Iris pigment epithelial cell (primary cell): ENCODE data around the gene MPPED1.

Experiments
- DNase-seq: peaks from one replicate; pipeline ENCODE4 v3.0.0-alpha.2; 2011; ENCODE audit warnings: low read depth

The MPPED1 gene

DNA sequence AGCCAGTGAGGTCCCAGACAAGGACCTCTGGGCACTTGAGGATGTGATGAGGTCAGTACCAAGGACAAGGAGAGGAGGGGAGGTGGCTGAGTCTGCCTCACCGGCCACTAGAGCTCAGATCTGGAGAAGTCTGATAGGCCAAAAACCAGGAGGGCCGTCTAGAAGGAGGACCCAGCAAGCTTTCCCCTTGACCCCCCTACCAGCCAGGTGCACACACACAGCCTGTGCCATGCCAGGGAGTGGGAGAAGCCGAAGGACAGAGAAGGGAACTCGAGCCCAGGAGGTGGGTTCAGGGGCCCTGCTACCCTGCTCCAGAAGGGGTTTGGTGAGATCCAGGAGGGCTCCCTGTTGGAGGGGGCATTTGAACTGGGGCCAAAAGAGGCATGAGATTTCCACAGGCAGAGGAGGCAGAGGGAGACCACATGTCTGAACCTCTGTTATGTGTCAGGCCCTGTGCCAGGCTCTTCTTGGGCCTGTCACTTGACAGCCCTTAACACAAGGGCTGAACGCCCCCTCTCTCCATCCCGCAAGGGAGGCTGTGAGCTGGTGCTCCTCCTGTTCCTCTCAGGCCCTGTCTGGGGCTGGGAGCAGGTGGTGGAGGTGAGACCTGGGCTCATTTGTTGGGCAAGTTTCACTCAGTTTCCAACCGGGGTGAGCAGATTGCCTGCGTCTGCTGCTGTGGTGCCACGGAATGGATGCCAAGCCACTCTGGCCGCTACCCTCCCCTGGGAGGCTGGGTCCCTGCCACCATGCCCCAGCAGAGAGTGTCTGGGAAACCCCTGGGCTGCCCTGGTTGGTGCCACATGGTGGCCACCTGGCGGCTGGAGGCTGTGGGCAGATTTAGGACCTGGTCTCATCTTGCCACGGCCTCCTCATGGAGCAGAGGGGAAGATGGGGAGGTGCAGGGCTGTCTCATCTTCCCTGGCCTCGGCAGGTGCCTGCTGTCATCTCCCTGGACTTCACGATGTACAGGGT, 65.2 kb downstream of the MPPED1 start:
- no peak for DNase-seq

DNA sequence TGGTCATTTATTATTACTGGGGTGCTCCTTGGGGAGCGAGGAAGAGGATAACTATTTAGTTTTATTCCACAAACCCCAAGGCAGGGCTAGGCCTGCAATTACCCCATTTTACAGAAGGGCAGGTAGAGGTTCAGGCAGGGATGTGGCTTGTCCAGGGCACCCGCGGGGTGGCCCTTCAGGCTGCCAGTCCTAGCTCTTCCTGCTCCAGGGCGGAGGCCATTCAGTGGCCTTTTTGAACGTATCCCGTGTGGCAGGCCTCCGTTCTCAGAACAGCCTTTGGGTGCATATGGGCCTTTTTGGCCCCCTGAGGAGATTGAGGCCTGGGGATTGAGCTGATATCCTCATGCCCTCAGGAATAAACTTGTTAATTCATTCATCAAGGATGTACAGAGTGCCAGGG, 66.2 kb downstream of the MPPED1 start:
- DNase-seq = no peak

DNA sequence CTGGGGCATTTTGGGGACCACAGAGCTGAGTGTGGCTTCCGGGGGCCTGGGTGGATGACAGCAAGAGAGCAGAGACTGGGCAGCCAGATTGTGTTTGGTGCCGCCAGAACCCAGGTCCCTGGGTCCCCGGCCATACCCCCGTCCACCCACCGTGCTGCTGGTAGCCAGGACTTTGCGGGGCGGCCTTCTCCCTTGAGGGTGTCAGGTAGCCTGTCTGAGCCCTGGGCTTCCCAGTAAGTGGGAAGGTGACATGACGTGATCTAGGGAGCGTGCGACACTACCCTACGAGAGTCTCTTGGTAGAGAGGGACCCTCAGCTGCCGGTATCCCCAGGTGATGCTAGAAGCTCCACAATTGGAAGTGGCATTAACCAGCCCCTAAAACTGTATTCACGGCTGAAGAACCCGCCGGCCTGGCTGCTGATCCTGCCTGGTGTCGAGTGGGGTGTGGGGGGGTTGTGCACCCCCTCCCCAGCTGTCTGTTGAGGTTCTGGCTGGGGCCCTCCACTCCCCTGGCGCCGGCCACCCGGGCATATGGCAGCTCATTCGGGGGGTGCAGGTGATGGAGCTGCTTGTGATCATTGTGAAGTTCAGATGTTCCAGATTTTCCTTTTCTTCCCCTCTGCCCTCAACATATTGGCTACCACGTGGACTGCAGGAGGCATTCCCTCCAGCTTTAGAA, 66.9 kb downstream of the MPPED1 start:
- no peak for DNase-seq

DNA sequence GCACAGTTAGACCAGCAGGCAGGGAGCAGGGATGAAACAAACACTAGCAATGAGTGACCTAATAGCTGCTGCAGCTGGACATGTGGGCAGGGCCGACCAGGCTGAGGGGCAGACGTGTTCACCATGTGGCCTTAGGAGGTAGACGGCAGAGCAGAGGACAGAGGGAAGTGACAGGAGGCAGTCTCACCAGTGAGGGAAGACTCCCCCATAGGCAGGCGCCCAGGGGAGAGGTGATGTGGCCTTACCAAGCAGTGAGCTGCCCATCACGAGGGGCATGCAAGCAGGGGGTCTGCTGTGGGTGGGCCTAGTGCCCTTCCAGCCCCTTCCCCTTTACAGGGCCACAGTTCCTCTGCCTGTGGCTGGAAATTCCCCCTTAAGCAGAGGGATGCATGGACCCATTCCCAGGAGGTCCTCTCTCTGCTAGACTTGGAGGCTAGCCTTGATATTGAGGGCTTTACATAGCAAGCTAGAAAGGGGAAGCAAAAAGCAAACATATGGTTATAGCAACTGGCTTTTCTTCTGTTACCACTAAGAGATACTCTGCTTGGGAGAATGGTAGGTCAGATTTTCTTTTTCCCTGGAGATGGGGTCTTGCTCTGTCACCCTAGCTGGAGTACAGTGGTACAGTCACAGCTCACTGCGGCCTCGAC, 67.6 kb downstream of the MPPED1 start:
- no peak for DNase-seq

DNA sequence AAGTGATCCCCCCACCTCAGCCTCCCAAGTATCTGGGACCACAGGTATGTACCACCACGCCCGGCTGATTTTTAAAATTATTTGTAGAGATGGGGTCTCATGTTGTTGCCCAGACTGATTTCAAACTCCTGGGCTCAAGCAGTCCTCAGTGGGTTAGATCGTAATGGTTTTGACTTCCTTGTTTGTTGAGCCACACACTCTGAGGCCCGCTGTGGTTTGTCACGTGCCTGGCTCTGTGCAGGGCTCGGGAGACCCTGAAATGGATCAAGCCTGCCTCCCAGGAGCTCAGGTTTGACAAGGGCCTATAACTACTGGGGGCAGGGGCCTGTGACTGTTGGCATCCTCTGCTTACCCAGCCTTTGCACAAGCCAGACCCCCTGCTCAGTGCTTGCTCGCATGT, 68.1 kb downstream of the MPPED1 start:
- DNase-seq = no peak

DNA sequence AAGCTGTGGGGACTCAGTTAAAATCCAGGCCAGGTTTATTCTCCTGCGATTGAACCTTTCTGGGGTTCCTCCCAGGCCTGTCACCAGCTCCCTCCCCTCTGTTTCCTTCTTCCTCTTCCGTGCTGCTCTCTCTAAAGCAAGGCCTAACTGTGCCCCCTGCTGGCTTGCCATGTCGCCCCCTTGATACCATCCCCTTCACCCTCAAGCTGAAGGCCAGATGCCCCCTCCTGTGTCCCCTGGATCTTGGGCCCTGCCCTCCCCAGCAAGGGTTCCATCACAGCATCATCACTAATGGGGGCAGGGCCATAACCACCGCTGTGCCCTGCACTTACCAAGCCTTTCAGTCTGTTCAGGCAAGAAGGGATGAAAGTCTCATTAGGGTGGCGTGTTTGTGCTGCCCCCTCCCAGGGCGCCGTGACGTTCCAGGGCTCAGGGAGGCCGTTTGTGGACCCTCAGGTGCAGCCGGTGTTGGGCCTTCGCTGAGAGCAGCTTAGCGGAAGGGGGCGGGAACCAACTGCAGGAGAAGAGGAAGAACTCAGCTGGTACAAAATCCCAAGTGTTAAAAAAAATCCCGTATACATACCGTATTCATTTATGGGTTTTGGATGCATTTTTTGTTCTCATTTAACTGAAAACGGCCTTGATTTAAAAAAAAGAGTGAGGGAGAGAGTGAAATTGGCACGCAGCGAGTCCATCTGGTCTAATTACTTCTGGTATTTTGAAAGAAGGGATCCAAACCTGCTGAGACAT, 69.9 kb downstream of the MPPED1 start:
- DNase-seq = no peak

DNA sequence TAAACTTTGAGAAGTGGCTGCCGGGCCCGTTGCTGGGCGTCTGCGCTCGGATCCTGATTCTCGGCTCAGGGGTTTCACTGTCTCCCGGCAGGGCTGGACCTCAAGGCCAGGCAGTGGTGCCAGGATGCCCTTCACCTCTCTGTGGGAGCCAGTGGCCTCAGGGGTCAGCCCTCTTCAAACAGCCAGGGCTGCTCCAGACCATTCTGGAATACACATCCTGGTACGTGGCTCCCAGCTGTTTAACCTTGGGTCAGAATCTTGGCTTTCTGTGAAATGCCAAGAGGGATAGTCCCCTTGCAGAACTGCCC, 70.5 kb downstream of the MPPED1 start:
- no peak for DNase-seq

DNA sequence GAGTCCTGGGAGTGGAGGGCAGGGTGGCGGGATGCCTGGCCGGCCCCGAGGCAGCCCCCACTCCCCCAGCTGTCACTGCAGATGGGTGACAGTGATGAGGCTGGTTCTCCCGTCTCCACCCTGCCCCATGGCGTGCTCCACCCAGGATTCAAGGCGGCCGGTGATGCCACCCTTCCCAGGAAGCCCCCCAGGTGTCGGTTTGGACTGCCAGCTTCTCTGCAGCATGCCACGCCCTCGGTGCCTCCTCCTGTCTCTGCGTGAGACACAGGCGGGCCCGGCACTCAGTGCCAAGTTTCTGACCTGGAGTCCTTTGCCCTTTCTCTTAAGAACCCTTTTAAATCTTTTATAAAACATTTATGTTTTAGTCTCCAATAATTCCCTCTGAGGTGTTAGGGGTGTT, 71.5 kb downstream of the MPPED1 start:
- DNase-seq = no peak

DNA sequence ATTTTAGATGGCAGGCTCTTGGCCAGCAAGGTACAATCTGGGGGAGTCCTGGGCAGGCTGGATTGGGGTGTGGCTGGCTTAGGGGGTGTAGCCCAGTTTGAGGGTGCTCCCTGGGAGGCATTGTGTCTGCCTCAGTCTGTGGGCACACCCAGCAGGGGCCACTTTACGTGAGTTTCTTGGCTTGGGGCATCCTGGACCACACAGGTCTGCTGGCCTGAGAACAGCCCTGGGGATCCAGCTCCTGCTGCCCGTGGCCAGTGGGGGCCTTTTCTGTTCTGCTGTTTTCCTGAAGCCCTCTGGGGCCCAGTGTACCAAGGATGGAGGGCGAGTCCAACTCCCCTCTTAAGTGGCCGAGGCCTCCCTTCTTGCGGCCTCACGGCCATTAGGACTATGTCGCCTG, 71.9 kb downstream of the MPPED1 start:
- DNase-seq = no peak

DNA sequence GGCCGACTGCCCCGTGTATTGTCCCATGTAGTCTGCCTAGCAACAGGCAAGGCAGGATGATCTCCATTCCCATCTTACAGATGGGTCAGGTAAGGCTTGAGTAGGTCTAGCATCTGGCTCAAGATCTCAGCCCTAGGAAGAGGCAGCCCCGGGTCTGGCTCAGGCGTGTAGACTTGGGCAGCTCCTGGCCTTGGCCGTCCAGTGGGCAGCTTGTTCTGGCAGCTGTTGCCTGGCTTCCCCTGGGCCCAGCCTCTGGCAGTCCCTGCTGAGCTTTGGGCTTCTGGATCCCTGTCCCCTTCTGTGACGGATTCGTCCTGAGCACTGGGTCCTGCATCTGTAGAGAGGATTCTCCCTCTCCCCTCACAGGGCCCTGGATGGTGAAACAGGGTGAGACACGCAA, 72.4 kb downstream of the MPPED1 start:
- no peak for DNase-seq

DNA sequence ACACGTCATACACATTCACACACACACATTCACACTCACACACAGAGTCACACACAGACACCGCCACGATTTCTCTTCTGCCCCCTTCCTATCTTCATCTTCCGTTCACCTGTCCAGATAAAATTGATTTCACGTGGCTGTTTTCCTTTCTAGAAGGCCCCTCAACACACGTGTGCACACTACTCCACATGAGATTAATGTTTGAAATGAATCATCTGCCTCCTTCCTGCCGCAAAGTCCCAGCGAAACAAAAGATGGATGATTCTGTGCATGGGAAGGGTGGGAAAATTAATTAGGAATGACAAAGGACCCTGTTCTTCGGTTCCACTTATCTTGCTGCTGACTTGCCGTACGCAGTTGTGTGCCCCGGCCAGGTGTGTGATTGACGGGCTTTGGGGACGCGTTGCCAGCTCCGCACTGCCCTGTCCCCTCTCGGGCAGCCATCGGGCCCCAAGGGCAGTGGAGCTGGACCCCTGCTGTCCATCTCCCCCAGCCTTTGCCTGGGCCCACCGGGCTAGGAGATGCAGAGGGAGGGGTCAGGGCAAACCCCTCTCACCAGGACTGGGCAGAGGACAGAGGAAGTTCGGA, 73.8 kb downstream of the MPPED1 start:
- no peak for DNase-seq

DNA sequence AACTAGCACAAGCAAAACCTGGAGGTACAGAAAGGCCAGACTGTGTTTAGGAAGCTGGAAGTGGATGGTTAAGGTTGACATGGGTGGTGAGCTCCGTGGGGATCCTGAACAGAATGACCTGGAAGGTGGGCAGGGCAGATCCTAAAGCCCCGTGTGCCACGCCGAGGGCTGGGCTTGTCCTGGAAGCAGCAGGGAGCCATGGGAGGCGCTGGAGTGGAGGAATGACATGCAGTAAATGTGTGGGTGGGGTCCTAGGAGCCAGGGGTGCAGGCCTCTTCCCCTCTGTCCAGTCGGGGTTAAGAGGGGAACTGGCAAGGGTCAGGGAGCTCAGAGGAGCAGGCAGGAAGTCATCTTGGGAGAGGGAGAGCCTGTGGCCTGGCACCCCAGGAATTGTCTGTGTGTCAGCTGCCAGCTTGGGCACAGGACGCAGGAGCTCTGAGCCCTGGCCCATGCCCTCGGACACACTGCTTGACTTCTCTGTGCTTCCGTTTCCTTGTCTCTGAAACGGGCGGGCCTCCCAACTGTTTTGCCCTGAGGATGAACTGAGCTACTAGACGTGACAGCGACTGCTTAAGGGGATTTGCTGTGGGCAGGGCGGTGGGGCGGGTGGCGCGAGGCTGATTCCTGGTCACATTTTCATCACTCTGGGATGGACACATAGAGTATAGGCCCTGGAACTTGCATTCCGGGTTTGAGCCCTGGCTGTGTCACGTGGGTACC, 75.7 kb downstream of the MPPED1 start:
- no peak for DNase-seq

DNA sequence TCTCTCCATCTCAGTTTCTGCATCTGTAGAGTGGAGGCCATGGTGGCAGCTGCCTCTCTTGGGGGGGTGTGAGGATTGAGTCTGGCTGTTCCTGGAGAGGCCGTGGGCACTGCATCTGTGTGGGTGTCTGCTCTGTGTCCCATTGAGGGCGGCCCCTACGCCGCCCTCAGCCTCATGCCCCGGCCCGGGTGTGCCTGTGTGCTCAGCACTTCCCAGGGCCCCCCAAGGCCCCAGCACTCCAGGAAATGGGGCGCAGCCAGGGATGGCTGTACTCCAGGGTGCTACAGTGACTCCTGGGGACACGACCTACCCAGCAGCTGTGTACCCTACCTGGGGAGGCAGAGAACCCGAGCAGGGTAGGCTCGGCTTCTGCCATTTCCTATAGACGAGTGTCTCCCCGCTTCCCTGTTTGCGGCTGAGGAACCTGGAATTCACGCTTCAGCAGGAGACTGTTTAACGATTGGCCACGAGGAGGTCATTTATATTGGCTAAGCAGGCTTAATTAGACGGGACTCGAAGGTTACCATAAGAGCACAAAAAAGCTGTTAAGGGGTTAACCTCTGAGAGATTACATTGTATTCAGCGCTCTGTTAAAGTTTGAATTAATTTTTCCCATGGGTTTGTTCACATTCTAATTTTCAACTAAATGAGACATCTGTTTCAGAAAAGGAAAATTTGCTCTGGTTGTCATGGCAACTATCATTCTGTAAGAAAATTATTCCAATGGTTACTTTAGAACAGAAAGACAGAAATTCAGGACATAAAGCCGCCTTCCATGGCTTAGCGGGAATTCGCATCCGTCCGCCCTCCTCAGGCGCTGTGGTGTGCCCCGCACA, 76.4 kb downstream of the MPPED1 start:
- DNase-seq = no peak

DNA sequence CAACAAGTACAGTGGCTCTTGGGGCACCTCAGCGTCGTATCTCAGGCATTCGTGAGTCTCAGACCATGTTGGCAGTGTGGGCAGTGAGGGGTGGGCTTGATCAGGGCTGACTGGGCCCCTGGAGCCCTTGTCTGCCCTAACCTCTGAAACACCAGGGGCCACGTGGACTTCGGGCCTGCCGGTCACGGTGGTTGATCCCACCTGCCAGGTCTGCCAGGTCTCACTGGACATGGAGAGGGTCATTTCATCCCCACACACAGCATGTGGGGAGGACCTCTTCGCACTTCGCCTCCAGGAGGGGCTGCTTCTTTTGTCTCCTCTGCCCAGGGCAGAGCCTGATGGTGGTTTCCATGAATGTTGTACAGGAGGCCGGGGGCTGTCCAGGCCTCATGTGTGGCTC, 77.1 kb downstream of the MPPED1 start:
- no peak for DNase-seq

DNA sequence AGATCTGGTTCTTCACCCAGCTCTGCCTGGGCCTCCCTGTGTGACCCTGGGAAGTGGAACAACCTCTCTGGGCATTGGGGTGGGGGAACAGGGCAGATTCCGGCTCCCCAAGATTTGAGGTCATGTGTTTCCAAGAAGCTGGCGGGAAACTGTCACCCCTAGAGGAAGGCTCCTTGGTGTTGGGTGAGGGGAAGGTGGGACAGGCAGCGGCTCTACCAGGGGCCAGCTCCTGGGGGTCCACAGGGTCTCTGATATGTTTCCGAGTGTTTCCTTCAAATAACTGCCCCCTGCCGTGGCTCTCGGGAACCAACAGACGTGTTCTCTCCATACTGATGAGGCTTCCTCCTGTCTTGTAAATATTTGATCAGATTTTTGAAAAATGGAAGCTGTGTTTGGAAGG, 78.5 kb downstream of the MPPED1 start:
- no peak for DNase-seq

DNA sequence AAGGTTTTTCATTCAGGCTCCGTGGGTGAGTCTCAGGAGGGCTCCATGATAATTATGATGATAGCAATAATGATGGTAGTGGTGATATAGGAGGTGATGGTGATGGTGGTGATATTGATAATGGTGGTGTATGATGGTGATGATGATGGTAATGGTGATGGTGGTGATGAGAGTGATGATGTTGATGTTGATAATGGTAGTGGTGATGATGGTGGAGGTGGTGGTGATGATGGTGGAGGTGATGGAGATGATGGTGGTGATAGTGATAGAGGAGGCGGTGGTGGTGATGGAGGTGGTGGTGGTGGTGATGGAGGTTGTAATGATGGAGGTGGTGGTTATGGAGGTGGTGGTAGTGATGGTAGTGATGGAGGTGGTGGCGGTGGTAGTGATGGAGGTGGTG, 79.4 kb downstream of the MPPED1 start:
- no peak for DNase-seq

DNA sequence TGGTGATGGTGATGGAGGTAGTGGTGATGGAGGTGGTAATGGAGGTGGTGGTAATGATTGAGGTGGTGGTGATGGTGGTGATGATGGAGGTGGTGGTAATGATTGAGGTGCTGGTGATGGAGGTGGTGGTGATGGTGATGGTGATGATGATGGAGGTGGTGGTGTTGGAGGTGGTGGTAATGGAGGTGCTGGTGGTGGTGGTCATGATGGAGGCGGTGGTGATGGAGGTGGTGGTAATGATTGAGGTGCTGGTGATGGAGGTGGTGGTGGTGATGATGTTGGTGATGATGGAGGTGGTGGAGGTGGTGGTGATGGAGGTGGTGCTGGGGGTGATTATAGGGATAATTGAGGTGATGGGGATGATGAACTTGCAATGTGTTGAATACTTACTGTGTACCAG, 79.9 kb downstream of the MPPED1 start:
- no peak for DNase-seq

DNA sequence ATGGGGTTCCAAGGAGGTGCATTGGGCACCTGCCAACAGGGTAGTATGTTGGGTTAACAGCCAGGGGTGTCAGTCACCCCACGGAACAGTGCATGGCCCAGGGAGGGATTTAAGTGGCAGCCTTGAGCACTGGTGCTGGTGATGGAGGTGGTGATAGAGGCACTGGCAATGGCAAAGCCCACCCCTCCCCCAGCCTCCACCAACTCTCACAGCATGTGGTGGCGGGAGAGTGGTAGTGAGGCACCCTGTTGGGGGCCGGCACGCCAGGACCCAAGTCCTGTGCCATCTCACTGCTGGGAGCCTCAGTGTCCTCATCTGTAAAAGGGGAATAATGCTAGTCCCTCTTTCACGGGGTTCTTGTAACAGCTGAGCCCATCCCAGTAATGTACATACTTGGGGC, 81.5 kb downstream of the MPPED1 start:
- DNase-seq = no peak

DNA sequence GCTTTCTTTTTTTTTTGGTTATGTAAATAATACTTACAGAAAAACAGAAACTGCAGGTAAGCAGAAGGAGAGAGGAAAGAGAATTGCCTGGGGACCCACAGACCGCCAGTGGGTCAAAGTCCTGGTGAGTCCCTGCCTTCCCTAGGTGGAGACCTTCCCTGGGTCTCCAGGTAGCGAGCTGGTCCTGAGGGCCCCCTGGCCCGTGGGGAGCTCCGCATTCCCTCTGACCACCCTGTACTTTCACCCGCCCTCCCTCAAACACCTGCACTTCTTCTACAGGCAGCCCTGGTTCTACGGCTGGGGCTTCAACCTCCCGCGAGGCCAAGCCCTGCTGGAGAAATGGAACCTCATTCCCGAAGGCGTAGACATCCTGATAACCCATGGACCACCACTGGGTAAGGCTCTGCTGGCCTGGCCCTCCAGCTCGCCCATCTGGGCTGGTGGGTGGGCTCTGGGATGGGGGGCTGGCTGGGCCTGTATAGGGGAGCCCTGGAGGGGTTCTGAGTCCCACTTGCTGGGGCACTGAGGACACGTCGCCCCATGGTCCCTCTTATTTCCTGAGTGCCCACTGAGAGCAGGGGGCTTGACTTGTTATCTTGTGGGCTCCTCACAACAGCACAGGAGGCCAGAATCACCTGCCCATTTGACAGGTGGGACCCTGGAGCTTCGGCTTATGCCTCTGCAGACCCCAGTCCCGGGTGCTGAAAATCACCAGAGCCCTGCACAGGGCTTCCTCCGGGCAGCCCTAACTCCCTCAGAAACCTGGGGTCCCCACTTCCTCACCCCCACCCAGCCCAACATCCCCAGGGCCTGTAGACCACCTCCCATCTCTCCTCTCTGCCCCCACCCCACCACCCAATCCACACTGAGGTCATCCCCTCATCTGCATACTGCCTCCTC, 86.4 kb downstream of the MPPED1 start:
- DNase-seq = no peak
